MCF 10A (cell line): ENCODE measurements around the gene TEPSIN. TPM values are rescaled to one million over a fixed set of nuclear protein-coding genes. Genes with fewer than 3 reads are reported as not detected.

Source experiments
- BruUV-seq: library from RNA; stranded (reverse); fragments of 400-500 nt; replicated peaks from 2 replicates; lab custom pipeline; 2021; lab: Mats Ljungman, UMichigan
- CTCF ChIA-PET: fragments of 300-600 bp; sonication (Branson Sonifier 250); formaldehyde crosslinking; extraction: SDS; loops from one replicate; lab custom pipeline; 2021; ENCODE audit warnings: antibody characterized with exemption, inconsistent platforms; lab: Yijun Ruan, JAX
- POLR2A ChIA-PET: fragments of 300-600, 350-650 bp; sonication (Branson Sonifier 250); formaldehyde crosslinking; extraction: SDS; loops from one replicate; lab custom pipeline; 2020; ENCODE audit warnings: antibody characterized with exemption, inconsistent platforms; lab: Yijun Ruan, JAX
- DNase-seq: peaks from one replicate; pipeline ENCODE4 v3.0.0-alpha.2; 2018; ENCODE audit not compliant: unreplicated experiment
- H3K27ac Mint-ChIP-seq: one replicate; pipeline ENCODE4 v1.8.0; 2022; ENCODE audit warnings: mild to moderate bottlenecking, low read depth, mixed read lengths; ENCODE audit not compliant: unreplicated experiment
- H3K27me3 Mint-ChIP-seq: one replicate; pipeline ENCODE4 v1.8.0; 2022; ENCODE audit warnings: mixed read lengths; ENCODE audit not compliant: insufficient read depth, unreplicated experiment
- H3K36me3 Mint-ChIP-seq: one replicate; pipeline ENCODE4 v1.8.0; 2022; ENCODE audit warnings: mild to moderate bottlenecking, moderate library complexity, mixed read lengths; ENCODE audit not compliant: insufficient read depth, unreplicated experiment
- H3K4me1 Mint-ChIP-seq: one replicate; pipeline ENCODE4 v1.8.0; 2022; ENCODE audit warnings: mixed read lengths; ENCODE audit not compliant: insufficient read depth, unreplicated experiment
- H3K4me3 Mint-ChIP-seq: one replicate; pipeline ENCODE4 v1.8.0; 2022; ENCODE audit warnings: mild to moderate bottlenecking, moderate library complexity, mixed read lengths; ENCODE audit not compliant: unreplicated experiment
- H3K9me3 Mint-ChIP-seq: one replicate; pipeline ENCODE4 v1.8.0; 2022; ENCODE audit warnings: mixed read lengths; ENCODE audit not compliant: unreplicated experiment
- intact Hi-C: fragments of 100-400 bp; cut with micrococcal nuclease; formaldehyde crosslinking; loops from 2 replicates; pipeline ENCODE4 v1.14.1; 2022
- total RNA-seq: library from RNA; stranded (reverse); gene quantifications from 2 replicates; pipeline ENCODE4 v1.2.3, GENCODE V29; 2022
- TF ChIP-seq, protein P1 (sequence below): fragments of 200-600 bp; IDR thresholded peaks from one replicate; pipeline ENCODE4 v1.8.0; 2022; ENCODE audit warnings: antibody characterized with exemption, mild to moderate bottlenecking; ENCODE audit not compliant: unreplicated experiment

Gene TEPSIN
- total RNA-seq, 1 experiment from 2014 or later = 27.4 TPM

DNA sequence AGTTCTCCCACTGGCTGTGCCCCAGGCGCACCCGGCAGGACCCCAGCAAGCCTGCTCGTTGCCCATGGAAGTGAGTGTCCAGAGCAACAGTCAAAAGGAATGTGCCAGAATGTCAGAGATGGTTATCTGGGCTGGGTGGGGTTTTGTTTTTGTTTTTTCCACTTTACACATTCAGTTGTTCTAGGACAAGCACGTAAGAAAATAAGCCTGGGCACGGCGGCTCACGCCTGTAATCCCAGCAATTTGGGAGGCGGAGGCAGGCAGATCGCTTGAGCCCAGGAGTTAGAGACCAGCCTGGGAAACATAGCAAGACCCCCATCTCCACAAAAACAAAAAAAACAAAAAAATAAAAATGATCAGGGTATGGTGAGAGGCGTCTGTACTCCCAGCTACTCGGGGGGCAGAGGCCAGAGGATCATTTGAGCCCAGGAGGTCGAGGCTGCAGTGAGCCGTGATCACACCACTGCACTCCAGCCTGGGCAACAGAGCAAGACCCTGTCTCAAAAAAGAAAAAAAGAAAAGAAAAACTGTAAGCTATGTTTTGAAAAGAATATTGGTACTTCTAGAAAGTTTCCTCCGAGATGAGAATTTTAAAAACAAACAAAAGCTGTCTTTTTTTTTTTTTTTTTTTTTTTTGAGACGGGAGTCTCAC lies 8.6 kb upstream of the TEPSIN start:
- POLR2A ChIA-PET = interaction anchor here (0.8 to 1.2 kb wide), 3 partner anchors 9 to 237 kb away, joined by 4 read pairs; partner anchors contain the start of genes NDUFAF8 and TEPSIN
- intact Hi-C loops = no loop called here
- Mint-ChIP-seq H3K9me3 (no peaks in the 10 kb centered on the region), H3K4me3 (no peak overlapping the region), H3K27me3 (no peaks in the 10 kb centered on the region), H3K27ac (no peak overlapping the region), H3K4me1 (no peaks in the 10 kb centered on the region), H3K36me3 (peaks cover 34% of the 10 kb centered on the region)
- BruUV-seq = no TSS peak
- CTCF ChIA-PET = interaction anchor here (0.9 kb wide), 1 partner anchor 14 kb away, joined by 3 read pairs; no protein-coding TSS in a partner anchor
- no peak for DNase-seq
- TF ChIP-seq, protein P1, sequence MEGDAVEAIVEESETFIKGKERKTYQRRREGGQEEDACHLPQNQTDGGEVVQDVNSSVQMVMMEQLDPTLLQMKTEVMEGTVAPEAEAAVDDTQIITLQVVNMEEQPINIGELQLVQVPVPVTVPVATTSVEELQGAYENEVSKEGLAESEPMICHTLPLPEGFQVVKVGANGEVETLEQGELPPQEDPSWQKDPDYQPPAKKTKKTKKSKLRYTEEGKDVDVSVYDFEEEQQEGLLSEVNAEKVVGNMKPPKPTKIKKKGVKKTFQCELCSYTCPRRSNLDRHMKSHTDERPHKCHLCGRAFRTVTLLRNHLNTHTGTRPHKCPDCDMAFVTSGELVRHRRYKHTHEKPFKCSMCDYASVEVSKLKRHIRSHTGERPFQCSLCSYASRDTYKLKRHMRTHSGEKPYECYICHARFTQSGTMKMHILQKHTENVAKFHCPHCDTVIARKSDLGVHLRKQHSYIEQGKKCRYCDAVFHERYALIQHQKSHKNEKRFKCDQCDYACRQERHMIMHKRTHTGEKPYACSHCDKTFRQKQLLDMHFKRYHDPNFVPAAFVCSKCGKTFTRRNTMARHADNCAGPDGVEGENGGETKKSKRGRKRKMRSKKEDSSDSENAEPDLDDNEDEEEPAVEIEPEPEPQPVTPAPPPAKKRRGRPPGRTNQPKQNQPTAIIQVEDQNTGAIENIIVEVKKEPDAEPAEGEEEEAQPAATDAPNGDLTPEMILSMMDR = no peak

DNA sequence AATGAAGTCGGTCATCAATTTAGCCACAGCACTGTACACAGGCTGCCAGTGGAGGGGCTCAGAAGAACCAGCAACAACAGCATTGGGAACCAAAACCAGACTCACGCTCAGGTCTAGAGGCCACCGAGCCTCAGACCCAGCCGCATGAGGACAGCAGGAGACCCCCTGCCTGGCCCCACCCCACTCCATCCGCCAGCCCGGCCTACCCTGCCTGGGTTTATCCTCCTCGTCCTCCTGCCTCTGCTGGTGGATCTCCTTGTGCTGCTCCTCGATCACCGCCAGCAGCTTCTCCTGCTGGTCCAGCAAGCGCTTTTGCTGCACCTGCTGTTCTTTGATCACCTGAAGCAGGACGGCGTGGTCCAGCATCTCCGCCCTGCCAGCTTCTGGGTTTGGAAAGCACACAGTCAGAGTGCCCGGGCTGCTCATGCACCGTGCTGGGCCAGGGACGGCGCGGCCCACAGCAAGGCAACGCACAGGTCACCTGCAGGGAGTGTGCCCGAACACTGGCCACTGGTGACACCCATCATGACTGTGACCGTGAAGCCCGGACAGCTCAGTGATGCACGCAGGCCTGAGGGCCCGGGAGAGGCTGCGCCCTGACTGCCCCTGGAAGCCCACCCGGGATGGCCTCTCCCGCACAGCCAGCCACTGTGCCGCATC lies 8.0 kb upstream of the TEPSIN start:
- Mint-ChIP-seq H3K4me3 (no peak overlapping the region), H3K36me3 (peaks cover 40% of the 10 kb centered on the region), H3K9me3 (no peaks in the 10 kb centered on the region), H3K27me3 (no peaks in the 10 kb centered on the region), H3K4me1 (no peaks in the 10 kb centered on the region), H3K27ac (no peak overlapping the region)
- TF ChIP-seq, protein P1 = no peak
- no peak for DNase-seq
- ChIA-PET CTCF (no interaction called here), POLR2A (interaction anchor here (0.5 to 1.2 kb wide), 3 partner anchors 8 to 105 kb away, joined by 3 to 4 read pairs (median 4); partner anchors contain the start of genes NDUFAF8 and TEPSIN)
- intact Hi-C loops = no loop called here
- no TSS peak for BruUV-seq

DNA sequence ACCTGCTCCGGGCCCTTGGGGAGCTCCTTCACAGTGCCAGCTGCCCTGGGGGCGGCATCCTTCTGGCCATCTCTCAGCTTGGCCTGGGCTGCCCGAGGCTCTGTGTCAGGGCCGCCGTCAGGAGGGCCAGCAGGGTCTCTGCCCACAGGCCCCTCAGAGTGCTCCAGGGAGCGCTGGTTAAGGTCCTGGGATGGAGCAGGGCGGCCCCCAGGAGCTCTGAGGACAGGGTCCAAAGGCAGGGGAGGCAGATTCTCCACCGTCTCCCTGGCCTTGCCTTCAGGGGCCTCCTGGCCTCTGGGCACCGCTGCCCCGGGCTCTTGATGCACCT lies 7.5 kb upstream of the TEPSIN start:
- ChIA-PET CTCF (no interaction called here), POLR2A (interaction anchor here (0.5 kb wide), 1 partner anchor 26 kb away, joined by 3 read pairs; no protein-coding TSS in a partner anchor)
- DNase-seq = no peak
- Mint-ChIP-seq H3K27me3 (no peaks in the 10 kb centered on the region), H3K4me3 (no peak overlapping the region), H3K36me3 (peaks cover 45% of the 10 kb centered on the region), H3K9me3 (no peaks in the 10 kb centered on the region), H3K4me1 (peaks cover 5% of the 10 kb centered on the region), H3K27ac (no peak overlapping the region)
- intact Hi-C loops = no loop called here
- no TSS peak for BruUV-seq
- TF ChIP-seq, protein P1 = no peak

DNA sequence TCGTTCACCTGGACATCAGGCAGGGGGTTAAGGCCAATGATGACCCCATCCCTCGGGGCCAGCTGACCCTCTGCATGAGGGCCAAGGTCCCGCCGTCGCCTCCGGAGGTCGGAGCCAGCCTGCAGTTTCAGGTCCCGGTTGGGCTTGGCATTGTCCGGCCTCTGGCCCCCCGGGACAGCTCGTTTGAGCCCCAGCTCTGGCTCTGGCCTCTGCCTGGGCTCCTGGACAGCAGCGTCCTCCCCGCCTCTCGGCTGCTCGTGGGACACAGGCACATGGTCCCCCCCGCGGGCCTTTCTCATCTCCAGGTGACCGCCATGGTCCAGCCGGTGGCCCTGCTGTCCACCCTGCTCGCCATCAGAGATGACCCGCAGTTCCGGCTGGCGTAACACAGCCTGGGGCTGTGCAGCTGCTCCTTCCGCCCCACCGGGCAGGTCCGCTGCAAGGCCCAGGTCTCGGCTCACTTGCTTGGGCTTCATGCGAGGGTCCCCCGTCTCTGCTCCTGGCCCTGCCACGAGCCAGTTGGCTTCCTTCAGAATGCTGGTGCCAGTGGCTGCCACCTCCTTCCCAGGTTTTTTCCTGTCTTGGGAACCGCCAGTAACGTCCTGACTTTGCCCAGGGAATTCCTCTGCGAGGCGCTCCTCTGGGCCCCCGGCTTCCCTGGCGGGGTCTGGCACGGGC lies 6.9 kb upstream of the TEPSIN start:
- TF ChIP-seq, protein P1 = no peak
- H3K9me3 Mint-ChIP-seq = no peaks in the 10 kb centered on the region
- intact Hi-C loops = no loop called here
- ChIA-PET POLR2A (interaction anchor here (1.3 kb wide), 1 partner anchor 23 kb away, joined by 3 read pairs; the partner anchor contains the start of gene CEP131), CTCF (no interaction called here)
- no peaks in the 10 kb centered on the region for H3K27me3 Mint-ChIP-seq
- peaks cover 50% of the 10 kb centered on the region for H3K36me3 Mint-ChIP-seq
- TSS peak; percentile 46 for BruUV-seq
- DNase-seq = no peak
- no peak overlapping the region for H3K27ac Mint-ChIP-seq
- peaks cover 10% of the 10 kb centered on the region for H3K4me1 Mint-ChIP-seq
- no peak overlapping the region for H3K4me3 Mint-ChIP-seq
